Uterus (tissue), 4 donors: ENCODE measurements around the gene MTG2. TPM values are rescaled to one million over a fixed set of nuclear protein-coding genes. Genes with fewer than 3 reads are reported as not detected.

Source experiments
- DNase-seq, 2 donors: peaks; one replicate each; pipeline ENCODE4 v3.0.0-alpha.2; 2019 to 2020
- H3K27ac ChIP-seq, 2 donors: fragments of 200-600 bp; sonication (generic); 1 replicate in 1 of 2; 2 replicates in 1 of 2; pipeline ENCODE4 v1.5.1; 2016 to 2018
- H3K27me3 ChIP-seq, 2 donors: fragments of 200-600 bp; sonication (generic); one replicate each; pipeline ENCODE4 v1.5.1; 2018 to 2019; ENCODE audit warnings: control low read depth in 1 of 2
- H3K36me3 ChIP-seq, 2 donors: fragments of 200-600 bp; sonication (generic); one replicate each; pipeline ENCODE4 v1.5.1; 2019; ENCODE audit warnings: control low read depth in 1 of 2
- H3K4me1 ChIP-seq, 2 donors: fragments of 200-600 bp; sonication (generic); one replicate each; pipeline ENCODE4 v1.5.1; 2018 to 2019; ENCODE audit warnings: control low read depth in 1 of 2
- H3K4me3 ChIP-seq, 2 donors: fragments of 200-600 bp; sonication (generic); 1 replicate in 1 of 2; 2 replicates in 1 of 2; pipeline ENCODE4 v1.5.1; 2018 to 2019; ENCODE audit warnings: mild to moderate bottlenecking in 1 of 2
- H3K9me3 ChIP-seq, 2 donors: fragments of 200-600 bp; sonication (generic); one replicate each; pipeline ENCODE4 v1.5.1; 2019; ENCODE audit warnings: control low read depth in 1 of 2
- POLR2A ChIP-seq, 2 donors: fragments of 450-650 bp; IDR thresholded peaks; one replicate each; pipeline ENCODE4 v1.6.1; 2016; ENCODE audit warnings: antibody characterized with exemption in 2 of 2, mild to moderate bottlenecking in 1 of 2, moderate library complexity in 1 of 2
- intact Hi-C: fragments of 100-400 bp; cut with DNase I; formaldehyde crosslinking; loops from one replicate; pipeline ENCODE4 v1.15.1; 2023; ENCODE audit warnings: low total_unique reads
- total RNA-seq, 4 donors: library from RNA; depleted of rRNA in 3 of 4; stranded (reverse); fragments of >200 nt in 3 of 4; gene quantifications; one replicate each; pipeline versions ENCODE4 v1.1.0 to v1.2.4, GENCODE V29; 2014 to 2023
- TF ChIP-seq, protein P1 (sequence below), 4 experiments: fragments of 200-600 bp in 2 of 4; fragments of 450-650 bp in 2 of 4; sonication (generic) in 2 of 4; IDR thresholded peaks; one replicate each; pipeline ENCODE4 v1.5.1; 2016 to 2019; ENCODE audit warnings: antibody characterized with exemption in 4 of 4, mild to moderate bottlenecking in 2 of 4, moderate library complexity in 1 of 4
- donor health status: DM: yes; HTN: yes; CAD: no.

MTG2 gene
- total RNA-seq, 4 donors from 2014 or later, result 0.59 to 38.5 (median 22.7) TPM

DNA sequence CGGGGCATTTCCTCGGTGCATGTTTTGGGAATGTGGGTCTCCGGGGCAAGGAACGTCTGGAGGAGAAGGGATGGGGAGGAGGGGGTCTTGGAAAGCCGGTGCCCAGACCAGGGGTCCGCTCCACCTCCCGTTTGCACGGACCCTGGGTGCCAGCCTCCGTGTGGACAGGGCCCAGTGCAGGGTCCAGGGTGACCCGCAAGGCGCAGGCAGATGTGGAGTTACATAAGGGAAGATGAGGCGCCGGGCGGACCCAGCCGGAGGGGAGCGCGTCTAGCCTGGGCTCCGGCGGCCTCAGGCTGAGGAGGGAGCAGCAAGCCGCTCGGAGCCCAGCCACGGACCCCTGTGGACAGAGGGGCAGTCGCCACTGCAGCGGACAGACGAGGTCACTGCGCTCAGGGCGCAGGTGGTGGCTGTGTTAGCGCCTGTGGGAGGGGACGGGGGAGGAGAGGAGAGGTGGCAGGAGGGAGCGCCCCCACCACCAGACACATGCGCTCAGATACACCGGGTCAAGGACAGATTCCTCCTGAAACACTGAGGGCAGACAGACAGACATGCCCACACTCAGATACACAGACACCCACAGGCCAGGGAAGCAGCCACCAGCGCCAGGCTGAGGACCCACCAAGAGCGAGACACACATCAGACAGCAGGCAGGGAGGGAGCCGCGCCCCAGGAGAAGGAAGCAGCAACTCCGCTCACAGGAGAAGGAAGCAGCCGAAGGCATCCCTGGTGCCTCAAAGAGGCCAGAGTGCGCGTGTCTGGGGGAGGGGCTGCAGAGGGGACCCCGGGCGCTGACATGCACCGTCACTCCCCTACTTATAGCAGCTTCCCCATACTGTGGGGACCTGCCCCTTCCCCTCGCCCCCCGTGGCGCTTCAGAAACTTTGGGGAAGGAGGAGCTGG, 38.1 kb downstream of the MTG2 start:
- peaks cover 8 to 40% of the 10 kb centered on the region in 2 donors for H3K27me3 ChIP-seq
- no peak overlapping the region for H3K4me3 ChIP-seq
- peaks cover 0 to 14% of the 10 kb centered on the region in 2 donors for H3K4me1 ChIP-seq
- no peaks in the 10 kb centered on the region for H3K9me3 ChIP-seq
- no peak for DNase-seq
- H3K27ac ChIP-seq, result no peak overlapping the region
- TF ChIP-seq, protein P1, sequence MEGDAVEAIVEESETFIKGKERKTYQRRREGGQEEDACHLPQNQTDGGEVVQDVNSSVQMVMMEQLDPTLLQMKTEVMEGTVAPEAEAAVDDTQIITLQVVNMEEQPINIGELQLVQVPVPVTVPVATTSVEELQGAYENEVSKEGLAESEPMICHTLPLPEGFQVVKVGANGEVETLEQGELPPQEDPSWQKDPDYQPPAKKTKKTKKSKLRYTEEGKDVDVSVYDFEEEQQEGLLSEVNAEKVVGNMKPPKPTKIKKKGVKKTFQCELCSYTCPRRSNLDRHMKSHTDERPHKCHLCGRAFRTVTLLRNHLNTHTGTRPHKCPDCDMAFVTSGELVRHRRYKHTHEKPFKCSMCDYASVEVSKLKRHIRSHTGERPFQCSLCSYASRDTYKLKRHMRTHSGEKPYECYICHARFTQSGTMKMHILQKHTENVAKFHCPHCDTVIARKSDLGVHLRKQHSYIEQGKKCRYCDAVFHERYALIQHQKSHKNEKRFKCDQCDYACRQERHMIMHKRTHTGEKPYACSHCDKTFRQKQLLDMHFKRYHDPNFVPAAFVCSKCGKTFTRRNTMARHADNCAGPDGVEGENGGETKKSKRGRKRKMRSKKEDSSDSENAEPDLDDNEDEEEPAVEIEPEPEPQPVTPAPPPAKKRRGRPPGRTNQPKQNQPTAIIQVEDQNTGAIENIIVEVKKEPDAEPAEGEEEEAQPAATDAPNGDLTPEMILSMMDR (IDR thresholded peaks at IDR 0.05), result no peak
- no peak for TF ChIP-seq POLR2A (IDR thresholded peaks at IDR 0.05)
- intact Hi-C loops, result no loop called here
- H3K36me3 ChIP-seq, result no peaks in the 10 kb centered on the region

GRCh38 chr20:62222266-62222850, 39.5 kb downstream of the MTG2 start:
- Histone ChIP-seq H3K4me1 (peaks cover 0 to 14% of the 10 kb centered on the region in 2 donors), H3K36me3 (no peaks in the 10 kb centered on the region), H3K4me3 (no peak overlapping the region), H3K27me3 (peaks cover 8 to 34% of the 10 kb centered on the region in 2 donors), H3K27ac (no peak overlapping the region), H3K9me3 (no peaks in the 10 kb centered on the region)
- TF ChIP-seq, protein P1 (IDR thresholded peaks at IDR 0.05), result no peak
- no peak for TF ChIP-seq POLR2A (IDR thresholded peaks at IDR 0.05)
- DNase-seq, result no peak
- intact Hi-C loops, result no loop called here

GRCh38 chr20:62222972-62223371, 40.1 kb downstream of the MTG2 start:
- Histone ChIP-seq H3K4me3 (no peak overlapping the region), H3K9me3 (no peaks in the 10 kb centered on the region), H3K27ac (no peak overlapping the region), H3K36me3 (no peaks in the 10 kb centered on the region), H3K27me3 (peaks cover 8 to 31% of the 10 kb centered on the region in 2 donors), H3K4me1 (peaks cover 0 to 14% of the 10 kb centered on the region in 2 donors)
- intact Hi-C loops, result no loop called here
- no peak for DNase-seq
- no peak for TF ChIP-seq POLR2A (IDR thresholded peaks at IDR 0.05)

DNA sequence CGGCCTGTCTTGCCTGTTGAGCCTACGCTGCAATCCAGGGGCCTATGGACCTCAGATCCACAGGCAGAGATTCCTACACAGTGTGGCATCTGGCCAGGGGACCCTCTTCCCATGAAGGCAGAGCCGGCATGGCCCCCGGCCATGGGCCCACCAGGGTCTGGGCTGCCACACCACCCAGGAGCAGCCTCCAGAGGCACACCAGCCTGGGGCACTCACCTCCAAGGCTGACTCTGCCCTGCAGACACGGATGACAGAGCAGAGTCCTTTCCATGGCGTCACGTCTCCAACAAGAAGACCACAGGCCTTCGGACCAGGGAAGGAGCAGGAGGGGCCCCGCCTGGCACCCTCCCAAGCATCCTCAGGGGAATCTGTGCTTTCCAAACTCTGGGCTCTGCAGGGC, 40.7 kb downstream of the MTG2 start:
- no peak overlapping the region for H3K4me3 ChIP-seq
- DNase-seq, result no peak
- intact Hi-C loops, result no loop called here
- H3K9me3 ChIP-seq, result no peaks in the 10 kb centered on the region
- no peak for TF ChIP-seq POLR2A (IDR thresholded peaks at IDR 0.05)
- TF ChIP-seq, protein P1 (IDR thresholded peaks at IDR 0.05), result no peak
- H3K27me3 ChIP-seq, result peaks cover 8 to 25% of the 10 kb centered on the region in 2 donors
- peaks cover 0 to 14% of the 10 kb centered on the region in 2 donors for H3K4me1 ChIP-seq
- H3K36me3 ChIP-seq, result no peaks in the 10 kb centered on the region
- no peak overlapping the region for H3K27ac ChIP-seq

GRCh38 chr20:62224113-62224855, 41.5 kb downstream of the MTG2 start:
- Histone ChIP-seq H3K4me3 (no peak overlapping the region), H3K9me3 (no peaks in the 10 kb centered on the region), H3K27ac (no peak overlapping the region), H3K27me3 (peaks cover 8 to 19% of the 10 kb centered on the region in 2 donors), H3K4me1 (peaks cover 0 to 12% of the 10 kb centered on the region in 2 donors), H3K36me3 (no peaks in the 10 kb centered on the region)
- TF ChIP-seq, protein P1 (IDR thresholded peaks at IDR 0.05), result no peak
- no peak for TF ChIP-seq POLR2A (IDR thresholded peaks at IDR 0.05)
- intact Hi-C loops, result no loop called here
- DNase-seq, result no peak
